Stimulated activated CD4-positive, alpha-beta T cell treated with anti-CD3 and anti-CD28 coated beads, TNF-alpha, amount 100 ng/mL, for 24 hours (primary cell): Measurements from ENCODE around the gene CD96.
"Not testable (repeated sequence)": the region's sequence is repeated elsewhere in the genome, so short reads cannot be mapped to it uniquely, and the experiment has no call there.

Experiments used
- DNase-seq, 3 experiments: peaks; one replicate each; pipeline ENCODE4 v3.0.0-alpha.2; 2020; ENCODE audit warnings: low read depth in 3 of 3

CD96 gene, protein sequence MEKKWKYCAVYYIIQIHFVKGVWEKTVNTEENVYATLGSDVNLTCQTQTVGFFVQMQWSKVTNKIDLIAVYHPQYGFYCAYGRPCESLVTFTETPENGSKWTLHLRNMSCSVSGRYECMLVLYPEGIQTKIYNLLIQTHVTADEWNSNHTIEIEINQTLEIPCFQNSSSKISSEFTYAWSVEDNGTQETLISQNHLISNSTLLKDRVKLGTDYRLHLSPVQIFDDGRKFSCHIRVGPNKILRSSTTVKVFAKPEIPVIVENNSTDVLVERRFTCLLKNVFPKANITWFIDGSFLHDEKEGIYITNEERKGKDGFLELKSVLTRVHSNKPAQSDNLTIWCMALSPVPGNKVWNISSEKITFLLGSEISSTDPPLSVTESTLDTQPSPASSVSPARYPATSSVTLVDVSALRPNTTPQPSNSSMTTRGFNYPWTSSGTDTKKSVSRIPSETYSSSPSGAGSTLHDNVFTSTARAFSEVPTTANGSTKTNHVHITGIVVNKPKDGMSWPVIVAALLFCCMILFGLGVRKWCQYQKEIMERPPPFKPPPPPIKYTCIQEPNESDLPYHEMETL

DNA sequence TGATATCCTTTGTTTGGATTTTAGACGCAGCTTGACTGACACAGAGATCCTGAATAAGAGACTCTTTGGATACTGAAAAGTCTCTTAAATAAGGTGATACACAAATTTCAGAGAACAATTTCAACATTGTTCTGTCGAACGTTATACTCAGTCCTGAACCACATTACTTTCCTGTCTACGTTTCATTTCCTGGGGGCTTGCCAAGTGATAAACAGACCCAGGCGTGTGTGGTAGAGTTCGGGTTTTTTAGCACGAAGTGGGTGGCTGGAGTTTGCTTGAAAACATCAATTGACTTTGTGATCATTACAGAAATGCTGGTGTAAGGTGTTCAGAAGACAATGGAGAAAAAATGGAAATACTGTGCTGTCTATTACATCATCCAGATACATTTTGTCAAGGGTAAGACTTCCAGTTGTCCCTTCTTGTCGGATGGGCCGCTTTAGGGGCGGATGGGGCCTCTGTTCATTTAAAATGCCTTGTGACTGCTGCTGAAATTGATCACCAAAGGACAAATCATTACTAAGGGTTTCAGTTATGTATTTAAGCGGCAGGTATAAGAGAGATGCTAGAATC is at the start of gene CD96:
Gene CD96, plus strand, starts transcription at position 287 of the 573 bp plus-strand sequence. Its CDS starts 52 bp downstream, at position 339.
- DNase-seq = peak; percentile 32 to 66 (median 57)

DNA sequence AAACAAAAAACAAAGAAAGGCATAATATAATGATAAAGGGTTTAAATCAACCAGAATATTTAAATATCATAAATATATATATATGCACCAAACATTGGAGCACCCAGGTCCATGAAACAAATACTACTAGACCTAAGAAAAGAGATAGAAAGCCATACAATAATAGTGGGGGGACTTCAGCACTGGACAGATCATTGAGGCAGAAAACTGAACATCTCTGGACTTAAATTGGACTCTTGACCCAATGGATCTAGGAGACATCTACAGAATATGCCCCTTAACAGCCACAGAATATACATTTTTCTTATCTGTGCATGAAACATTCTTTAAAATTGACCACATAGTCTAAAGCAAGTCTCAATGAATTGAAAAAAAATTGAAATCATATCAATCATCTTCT is 48.7 kb upstream of the CD96 start:
- DNase-seq = no peak

DNA sequence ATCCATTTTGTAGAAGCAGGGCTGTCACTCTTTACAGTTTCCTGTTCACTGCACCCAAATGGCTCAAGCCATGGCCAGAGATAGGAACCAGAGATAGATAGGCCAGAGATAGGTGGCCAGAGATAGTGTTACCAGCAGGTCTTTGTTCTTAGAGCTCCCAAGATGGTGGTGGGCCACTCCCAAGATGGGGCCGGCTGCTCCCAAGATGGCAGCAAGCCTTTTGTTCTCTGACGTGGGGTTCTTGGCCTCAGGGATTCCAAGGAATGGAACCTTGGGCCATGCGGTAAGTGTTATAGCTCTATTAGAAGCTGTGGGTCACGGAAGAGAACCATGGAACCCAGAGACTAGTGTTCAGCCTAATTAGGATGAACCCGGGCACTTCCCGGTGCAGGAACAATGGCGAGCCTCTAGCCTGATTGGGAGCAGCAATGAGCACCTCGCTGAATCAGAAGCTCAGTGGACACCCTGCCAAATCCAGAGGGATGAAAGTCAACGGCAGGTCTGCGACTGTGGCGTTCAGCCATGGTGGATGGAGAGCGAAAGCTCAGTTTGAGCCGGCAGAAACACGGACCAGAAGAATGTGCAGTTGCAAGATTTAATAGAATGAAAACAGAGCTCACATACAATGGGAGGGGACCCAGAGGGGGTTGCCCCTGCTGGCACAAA is 45.0 kb upstream of the CD96 start:
- no peak for DNase-seq

DNA sequence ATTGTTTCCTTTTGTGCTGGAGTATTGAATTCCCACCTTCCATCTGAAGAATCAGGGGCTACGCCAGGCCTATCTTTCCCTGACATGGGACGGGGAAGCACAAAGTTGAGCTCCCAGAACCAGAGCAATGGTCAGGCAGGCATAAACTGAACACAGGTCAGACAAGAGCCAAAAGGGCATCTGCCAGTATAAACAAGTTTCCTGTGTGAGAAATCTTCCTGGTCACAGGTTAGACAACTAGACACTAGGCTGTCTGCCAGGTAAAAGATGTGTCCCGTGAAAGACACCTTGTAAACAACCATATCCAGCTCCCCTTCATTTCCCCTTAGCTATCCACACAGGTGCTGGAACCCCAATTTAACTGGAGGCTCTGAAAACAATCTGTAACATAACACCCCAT is 44.0 kb upstream of the CD96 start:
- DNase-seq = no peak

DNA sequence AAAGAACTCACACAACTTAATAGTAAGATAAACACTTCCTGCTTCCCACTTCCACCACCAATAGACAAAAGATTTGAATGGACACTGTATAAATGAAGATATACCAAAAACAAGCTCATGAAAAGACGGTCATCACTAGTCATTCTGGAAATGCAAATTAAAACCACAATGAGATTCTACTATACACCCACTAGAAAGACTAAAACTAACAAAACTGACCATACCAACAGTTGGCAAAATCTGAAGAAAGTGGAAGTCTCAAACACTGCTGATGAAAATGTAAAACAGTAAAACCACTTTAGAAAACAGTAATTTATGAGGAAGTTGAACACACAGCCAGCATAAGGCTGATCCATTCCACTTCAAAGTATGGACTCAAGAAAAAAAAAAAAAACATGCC is 35.6 kb upstream of the CD96 start:
- DNase-seq = no peak

DNA sequence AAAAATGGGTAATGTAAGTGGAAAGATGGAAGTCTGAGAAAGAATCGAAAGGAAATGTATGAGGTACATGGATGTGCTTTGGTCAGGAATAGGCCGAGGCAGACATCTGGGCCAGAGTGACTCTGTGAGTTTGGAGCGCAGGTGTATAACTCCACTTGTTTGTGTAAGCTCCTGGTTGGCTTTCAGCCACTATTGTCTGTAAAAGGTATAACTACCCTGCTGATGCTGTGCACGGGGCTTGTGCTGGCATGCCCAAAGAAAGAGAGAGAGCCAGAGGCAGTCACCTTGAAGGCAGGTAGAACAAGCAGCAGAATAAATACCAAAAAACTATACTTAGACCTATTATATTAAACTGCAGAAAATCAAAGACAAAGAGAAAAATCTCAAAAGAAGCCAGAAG is 32.7 kb upstream of the CD96 start:
- DNase-seq = no peak

DNA sequence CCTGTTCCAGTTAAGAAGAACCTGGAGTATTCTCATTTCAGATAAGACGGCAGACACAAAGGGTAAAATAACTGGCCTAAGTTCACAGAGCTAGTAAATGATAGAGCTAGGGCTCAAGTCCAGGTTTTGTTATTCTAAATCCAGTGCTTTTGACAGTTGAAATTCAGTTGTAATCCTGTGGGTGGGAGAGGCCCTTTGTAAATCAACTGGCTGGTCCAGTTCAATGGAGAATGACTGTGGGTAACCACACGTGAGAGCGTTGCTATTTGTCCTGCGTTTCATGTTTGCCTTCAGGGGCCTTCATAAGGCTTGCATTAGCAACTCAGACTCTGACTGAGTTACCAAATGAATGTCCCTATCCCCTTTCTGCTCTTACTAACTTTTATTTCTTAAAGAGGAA is 24.2 kb upstream of the CD96 start:
- no peak for DNase-seq

DNA sequence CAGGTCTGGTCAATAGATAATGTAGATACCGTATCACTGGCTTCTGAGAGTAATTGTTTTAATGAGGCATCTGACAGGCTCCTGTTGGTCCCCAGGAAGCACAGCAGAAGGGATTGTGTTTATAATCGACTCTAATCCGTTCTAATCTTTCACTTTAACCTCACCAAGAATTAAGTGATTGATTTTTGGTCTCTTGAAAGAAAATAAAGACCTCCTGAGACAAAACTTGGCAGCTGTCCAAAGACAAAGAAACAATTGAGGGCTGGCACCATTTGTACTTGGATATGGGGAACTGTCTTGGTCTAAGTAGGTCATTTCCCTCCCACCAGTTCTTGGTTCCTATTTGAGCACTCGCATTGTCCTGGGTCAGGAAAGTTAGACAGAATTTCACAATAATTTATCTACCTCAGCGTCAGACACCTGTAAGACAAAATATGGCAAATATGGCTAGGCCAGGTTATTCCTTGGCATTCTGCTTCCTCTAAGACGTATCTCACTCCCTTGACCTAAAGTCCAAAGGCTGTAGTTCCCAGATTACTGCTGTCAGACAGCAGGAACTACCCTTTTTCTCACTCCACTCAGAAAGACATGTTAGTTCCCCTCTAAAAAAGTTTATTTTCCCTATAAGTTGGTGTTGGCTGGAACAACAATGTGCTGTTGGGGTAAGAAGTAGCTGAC is 22.7 kb upstream of the CD96 start:
- DNase-seq = no peak

DNA sequence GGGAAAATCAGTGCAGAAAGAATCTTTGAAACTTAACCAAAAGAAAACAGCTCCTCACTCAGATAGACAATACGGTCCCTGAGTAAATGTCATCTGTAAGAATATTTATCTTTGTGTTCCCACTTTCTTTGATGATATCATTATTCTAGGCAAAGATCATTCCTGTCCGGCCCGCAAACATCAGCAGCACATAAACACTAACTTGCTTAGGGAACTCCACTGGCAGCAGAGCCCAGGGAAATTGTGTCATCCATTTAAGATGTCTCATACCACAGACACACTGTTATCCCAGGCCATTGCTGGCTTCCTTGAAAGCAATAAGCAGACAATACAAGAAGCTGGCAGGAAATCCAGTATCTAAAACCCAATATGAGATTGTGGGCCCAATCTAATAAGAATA is 20.1 kb upstream of the CD96 start:
- no peak for DNase-seq

DNA sequence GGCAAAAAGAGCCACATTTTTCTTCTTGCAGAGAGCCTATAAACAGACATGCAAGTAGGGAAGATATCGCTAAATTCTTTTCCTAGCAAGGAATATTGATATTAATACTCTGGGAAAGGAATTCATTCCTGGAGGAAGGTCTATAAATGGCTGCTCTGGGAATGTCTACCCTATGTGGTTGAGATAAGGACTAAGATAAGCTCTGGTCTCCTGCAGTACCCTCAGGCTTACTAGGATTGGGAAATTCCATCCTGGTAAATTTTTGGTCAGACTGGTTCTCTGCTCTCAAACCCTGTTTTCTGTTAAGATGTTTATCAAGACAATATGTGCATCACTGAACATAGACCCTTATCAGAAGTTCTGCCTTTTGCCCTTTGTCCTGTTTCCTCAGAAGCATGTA is 17.5 kb upstream of the CD96 start:
- DNase-seq = not testable (repeated sequence)

DNA sequence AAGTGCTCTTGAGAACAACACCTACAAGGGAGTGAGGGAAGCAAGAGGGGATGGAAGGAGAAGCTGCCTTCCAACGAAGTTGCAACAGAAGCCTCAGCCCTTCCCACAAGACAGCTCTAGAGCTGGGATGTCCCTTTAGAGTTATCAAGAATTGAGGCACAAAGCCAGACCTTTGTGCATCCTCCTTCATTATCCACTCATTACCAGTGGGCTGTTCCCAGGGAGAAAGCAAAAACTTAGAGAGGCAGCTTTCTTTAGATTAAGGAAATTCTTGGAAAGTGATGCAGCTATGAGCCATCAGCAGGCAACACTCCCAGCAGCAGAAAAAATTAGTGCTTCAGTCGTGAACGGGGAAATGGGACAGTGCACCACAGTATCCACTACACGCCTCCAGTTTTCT is 10.6 kb upstream of the CD96 start:
- DNase-seq = no peak

DNA sequence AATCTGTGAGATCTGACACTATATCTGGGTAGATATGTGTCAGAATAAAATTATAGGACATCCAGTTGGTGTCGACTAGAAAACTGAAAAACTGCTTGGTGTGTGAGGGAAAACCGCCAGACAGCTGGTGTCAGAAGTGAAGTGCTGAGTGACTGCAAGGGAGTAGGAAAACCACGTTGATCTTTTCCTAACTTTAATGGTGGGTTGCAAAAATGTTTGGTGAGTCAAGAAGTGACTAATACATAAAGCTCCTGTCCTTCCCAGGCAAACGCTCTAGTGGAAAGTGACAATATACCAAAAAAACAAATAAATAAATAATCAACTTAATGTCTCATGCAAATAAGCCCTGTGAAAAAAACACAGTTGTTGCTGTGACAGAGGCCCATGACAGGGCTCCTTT is 7.3 kb upstream of the CD96 start:
- no peak for DNase-seq

DNA sequence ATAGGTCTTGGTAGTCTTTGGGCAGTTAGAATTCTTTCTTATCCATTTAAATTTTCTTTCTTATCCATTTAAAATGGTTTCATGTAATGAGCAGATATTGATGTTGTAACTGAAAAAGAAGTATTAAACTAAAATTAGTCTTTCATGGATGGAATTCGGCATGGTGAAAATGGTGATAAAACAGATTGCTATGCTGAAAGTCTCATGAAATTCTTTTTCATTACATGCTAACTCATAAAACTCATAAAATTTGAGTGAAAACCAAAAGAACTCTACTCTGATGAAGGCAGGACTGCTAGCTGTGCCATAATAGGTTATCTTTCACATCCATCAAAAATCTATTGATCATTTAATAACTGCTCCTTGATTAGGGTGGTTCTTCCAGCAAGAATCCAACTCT is 3.9 kb upstream of the CD96 start:
- DNase-seq = no peak

DNA sequence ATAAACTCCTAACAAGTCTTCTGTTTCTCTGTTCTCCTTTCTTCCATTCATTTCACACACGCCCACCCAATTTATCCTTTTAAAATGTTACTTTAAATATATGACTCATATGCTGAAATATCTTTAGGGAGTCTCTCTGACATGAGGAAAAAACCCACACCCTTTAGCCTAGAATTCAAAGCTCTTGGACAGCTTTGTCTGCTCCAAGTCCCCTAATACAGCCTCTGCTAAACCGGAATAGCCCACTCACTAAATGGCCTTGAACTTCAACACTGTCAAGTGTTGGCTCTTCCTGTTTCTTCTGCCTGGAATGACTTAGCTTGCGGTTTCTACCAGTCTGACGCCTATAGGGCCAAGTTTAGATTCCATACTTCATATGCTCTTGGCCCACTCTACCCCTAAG is 3.3 kb upstream of the CD96 start:
- no peak for DNase-seq

DNA sequence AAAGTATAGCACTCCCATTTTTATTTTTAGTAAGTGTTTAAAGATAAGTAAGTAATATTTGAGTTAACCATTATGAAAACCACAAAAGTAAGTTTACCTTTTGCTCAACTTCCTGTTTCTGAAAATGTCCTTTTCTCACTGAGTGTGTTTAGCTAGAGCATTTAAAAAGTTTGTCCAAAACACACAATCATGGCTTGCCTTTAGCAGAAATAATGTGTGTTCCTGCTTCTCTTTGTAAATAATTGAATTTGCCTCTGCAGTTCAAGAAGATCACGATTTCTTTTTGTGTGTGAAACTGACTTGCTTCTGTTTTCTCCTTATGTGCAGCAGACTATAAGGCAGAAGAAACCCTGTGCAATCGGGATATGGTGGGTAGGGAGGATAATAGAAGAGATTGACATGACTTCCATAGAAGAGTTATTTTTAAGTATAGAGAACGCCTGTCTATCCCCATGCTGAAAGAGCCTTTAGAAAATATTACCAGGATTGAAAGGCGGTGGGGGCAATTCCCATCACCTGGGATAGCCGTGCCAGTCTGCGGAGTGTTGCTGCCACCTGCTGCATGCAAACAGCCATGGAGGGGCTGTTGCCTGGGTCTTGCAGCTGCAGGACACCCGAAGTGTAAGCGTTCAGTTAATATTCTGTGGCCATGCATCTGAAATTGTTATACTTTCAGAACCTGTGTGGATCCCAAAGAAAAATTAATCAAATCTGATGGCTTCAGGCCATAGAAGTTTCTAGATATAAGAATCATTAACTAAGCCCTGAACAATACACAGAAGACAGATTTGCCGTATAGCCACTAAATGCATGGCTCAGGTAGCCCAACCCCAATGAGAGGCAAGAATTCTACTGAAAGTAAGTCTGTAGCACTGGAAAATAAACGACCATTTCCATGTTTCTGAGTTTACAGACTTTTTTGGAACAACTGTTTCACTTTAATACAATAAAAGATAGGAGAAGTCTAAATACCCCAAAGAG is 2.4 kb upstream of the CD96 start:
- peak; percentile 34 to 50 (median 42) for DNase-seq

DNA sequence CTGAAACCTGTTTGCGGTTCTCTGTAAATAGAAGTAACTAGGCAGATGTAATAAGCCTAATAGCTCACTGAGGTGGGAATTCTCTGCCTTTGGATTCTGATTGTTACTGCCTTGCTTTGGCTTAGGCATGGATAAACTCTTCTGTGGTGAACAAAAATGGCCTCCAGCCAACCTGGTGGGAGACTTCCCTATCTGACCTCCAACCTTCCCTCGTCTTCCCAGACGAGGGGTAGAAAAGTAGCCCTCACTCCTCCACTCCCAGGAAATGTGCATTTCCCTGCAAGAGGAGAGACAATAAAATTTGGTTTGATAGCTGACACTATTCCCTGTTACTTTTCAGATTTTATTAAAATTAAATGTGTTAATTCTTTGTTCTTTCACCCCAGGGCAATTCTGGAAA is 606 bp upstream of the CD96 start:
- no peak for DNase-seq

DNA sequence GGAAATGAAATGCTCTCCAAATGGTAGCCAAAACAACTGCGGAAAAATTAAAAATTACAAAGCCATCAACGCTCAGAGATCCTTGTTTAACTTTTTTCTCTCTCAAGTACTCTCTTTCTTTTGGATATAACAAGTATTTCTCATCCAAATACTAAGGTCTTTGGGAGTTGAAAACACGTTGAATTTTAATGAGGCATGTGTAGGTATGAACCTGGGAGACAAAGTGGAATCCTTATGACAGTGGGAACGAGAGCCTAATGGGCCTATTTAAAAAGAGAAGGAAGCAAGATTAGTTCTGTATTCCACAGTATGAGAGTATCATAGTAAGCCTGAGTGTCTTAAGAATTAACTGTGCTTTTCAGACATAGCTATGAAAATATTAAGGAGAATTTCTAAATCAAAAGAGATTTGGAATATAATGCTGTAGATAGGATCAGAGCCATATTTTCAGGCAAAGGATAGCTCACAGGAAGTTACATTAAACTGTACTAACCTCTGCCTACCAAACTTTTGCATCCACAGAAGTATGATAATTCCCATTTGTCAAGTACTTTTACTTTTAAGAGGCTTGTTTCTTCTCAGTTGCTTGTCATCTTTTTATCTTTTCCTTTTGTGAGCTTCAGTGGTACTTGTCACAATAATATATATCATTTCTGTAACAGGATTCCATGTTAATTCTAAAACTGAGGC is 759 bp downstream of the CD96 start:
- no peak for DNase-seq

DNA sequence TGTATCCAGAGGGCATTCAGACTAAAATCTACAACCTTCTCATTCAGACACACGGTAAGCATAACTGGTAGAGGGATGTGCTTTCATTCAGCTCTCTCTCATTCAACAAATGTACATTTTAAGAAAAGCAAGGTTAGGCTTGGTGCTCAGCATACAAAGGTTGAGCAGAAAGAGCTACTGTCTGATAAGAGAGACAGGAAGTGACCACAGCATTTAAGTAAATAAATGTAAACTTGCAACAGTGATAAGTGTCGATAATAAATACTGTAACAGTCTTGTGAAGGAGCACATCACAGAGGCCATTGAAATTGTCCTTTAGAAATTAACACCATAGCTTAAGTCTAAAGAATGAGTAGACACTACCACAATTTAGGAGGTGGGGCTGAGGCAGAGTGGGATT is 3.4 kb downstream of the CD96 start:
- DNase-seq = no peak

DNA sequence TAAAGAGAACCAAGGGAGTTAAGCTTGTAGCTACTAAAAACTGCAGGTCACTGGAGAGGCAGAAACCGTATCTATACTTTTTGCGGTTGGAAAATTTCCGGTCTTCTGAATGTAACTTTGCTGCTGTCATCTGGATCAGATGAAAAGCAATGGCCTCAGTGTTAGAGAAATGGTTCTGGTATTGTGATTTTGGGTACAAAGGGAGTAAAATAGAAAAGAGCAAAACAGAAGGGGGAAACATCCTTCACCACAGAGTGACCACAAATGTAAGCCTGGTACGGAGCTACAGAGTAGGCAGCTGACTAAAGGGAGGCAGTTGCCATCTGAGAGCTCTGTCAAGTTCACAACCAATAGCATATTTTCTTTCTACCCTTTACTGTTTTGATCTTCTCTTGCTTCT is 5.6 kb downstream of the CD96 start:
- DNase-seq = no peak

DNA sequence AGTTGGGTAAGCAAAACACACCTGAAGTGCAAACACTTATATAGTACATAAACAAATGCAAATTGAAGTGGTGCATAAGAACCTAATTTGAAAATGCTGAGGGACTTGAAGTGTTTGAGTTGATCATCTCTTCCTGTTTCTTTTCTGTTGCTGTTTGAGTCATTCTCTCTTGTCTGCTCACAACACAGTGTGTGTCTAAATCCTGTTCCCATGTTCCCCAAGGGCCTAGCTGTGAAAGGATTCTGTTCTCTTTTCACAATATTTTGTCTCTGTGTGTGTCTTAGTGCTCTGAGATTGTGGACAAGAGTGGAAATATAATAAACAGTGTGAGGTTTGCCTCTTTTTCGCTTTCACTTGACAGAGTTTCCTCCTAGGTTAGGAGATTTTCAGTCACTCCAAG is 6.1 kb downstream of the CD96 start:
- no peak for DNase-seq
